ENCODE results near the gene ZNF766. TPM values are rescaled to one million over a fixed set of nuclear protein-coding genes. Genes with fewer than 3 reads are reported as not detected.

Gene ZNF766
- total and polyA plus RNA-seq, 9 of the 15 experiments (the other 6 are each of a cell fraction or from before 2014, with no cell fraction given): 6.7 to 23.0 (median 11.2) TPM

GRCh38 chr19:52269338-52270261 lies at the start of gene ZNF766 (continued):
- TF ChIP-seq ZNF609 (CRISPR knock-in tag; IDR thresholded peaks at IDR 0.05; ENCODE audit: borderline replicate concordance) (no peak), JUND (IDR thresholded peaks at IDR 0.05; ENCODE audit: borderline replicate concordance, low read depth, low read length) (peak; percentile 27), JUND (tag; IDR thresholded peaks at IDR 0.05; ENCODE audit: borderline replicate concordance, low read depth, low read length) (no peak; the same call in 2 of the 3 replicates), PRDM10 (IDR thresholded peaks at IDR 0.05; ENCODE audit: partially characterized antibody) (no peak), ZNF449 (CRISPR knock-in tag; IDR thresholded peaks at IDR 0.05) (no peak), SLC30A9 (CRISPR knock-in tag; IDR thresholded peaks at IDR 0.05) (no peak), CREB3 (tag; conservative IDR thresholded peaks at IDR 0.05; ENCODE audit: low read depth) (no peak), ARID4B (CRISPR knock-in tag; IDR thresholded peaks at IDR 0.05) (peak; percentile 52)
